NCI-H446 treated with DMSO at 0.1 percent for 48 hours (cell line): ENCODE data around the gene CCDC7.
"Not testable (repeated sequence)": the region's sequence is repeated elsewhere in the genome, so short reads cannot be mapped to it uniquely, and the experiment has no call there.

ENCODE experiments used
- DNase-seq: peaks from one replicate; lab custom pipeline; 2025; lab: John Stamatoyannopoulos, UW

The CCDC7 gene

GRCh38 chr10:32713560-32713959 lies 267.6 kb downstream of the CCDC7 start:
- no peak for DNase-seq

DNA sequence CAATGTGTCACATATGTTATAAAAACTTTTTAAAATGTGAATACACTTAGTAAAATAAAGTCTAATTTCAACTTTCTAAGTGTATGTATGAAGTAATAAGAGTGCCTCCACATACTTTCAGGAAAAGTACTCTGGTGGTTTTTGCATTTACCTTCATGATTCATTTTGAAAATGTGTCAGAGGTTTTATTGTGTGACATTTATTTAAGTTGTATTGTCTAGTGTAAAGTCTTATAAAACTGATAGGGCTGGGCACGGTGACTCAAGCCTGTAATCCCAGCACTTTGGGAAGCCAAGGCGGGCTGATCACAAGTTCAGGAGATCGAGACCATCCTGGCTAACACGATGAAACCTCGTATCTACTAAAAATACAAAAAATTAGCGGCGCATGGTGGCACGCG lies 285.6 kb downstream of the CCDC7 start:
- DNase-seq, result no peak

DNA sequence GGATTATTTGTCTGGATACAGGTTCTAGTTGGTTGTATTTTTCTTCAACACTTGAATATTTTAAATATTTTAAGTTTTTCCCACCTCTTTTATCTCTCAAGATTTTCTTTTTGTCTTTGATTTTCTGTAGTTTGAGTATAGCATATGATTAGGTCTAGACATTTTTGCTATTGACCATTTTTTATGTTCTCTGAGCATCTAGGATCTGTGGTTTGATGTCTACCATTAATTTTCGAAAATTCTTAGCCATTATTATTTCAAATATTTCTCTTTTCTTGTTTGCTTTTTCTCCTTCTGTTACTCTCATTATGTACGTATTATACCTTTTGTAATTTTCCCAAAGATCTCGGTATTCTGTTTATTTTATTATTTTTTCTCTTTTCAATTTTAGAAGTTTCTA lies 293.0 kb downstream of the CCDC7 start:
- DNase-seq, result no peak

DNA sequence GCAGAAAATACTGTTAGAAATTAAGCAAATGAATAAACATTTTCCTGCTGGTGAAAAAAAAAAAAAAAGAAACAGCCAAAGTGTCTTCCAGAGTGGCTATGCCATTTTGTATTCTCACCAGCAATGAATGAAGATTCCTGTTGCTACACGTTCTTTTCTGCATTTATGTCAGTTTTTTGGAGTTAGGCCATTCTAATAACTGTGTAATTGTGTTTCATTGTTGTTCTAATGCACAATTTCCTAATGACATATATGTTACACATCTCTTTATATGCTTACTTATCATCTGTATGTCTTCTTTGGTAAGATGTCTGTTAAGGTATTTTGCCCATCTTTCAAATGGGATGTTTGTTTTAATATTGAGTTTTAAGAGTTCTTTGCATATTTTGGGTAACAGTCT lies 298.4 kb downstream of the CCDC7 start:
- DNase-seq, result no peak

- no peak for DNase-seq
Measured at GRCh38 chr10:32746869-32747268, 300.9 kb downstream of the CCDC7 start.

DNA sequence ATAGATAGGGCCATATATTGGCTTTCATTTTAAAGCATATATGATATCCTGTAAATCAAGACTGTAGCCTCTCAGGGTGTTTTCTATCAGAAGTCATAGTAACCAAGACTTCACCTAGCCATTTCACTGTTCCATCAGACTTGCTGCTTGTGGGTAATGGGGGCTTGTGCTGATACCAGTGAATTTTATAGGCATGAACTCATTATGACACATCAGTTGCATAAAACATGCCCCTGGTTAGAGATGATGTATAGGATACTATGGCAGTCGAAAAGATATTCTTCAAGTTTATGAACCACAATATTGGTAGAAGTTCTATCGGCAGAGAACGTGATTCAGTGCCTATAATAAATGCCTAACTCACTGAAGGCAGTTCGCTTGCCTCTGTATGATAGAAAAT lies 305.6 kb downstream of the CCDC7 start:
- no peak for DNase-seq

- DNase-seq, result not testable (repeated sequence)
Measured at GRCh38 chr10:32754900-32755299, 309.0 kb downstream of the CCDC7 start.

DNA sequence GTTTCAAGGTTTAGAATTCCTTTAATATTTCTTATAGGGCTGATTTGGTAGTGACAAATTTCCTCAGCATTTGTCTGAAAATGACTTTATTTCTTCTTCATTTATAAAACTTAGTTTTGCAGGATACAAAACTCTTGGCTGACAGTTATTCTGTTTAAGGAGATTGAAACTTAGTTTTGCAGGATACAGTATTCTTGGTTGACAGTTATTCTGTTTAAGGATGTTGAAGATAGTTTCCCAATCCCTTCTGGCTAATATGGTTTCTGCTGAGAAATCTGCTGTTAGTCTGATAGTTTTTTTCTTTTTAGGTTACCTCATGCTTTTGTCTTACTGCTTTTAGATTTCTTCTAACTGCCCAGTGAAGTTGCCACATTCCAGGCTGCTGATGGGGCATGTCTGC lies 325.3 kb downstream of the CCDC7 start:
- no peak for DNase-seq

DNA sequence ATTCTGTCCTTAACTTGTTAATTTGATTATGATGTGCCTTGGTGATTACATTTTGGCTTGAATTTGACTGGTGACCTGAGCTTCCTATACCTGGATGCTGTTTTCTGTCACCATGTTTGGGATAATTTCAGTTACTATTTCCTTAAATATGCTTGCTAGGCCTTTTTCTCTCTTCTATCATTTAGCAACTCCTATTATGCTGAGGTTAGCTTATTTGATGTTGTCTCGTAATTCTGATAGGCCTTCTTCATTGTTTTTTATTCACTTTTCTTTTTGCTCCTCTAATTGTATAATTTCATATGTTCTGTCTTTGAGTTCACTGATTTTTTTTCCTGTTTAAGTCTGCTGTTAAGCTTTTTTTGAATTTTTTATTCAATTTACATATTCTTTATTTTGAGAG lies 327.2 kb downstream of the CCDC7 start:
- DNase-seq, result no peak

DNA sequence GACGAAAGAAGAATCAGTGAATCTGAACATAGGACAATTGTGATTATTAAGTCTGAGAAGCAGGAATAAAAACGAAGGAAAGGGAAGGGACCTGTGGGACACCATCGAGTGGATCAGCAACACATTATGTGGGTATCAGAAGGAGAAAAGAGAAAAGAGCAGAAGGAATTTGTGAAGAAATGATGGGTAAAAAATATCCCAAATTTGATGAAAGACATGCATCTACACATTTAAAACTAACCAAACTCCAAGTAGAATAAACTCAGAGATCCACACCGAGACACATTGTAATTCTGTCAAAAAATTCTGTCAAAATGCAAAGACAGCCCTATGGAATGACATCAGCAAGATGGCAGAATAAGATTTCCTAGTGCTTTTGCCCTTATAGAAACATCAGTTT lies 341.0 kb downstream of the CCDC7 start:
- DNase-seq, result no peak

- no peak for DNase-seq
Measured at GRCh38 chr10:32787690-32788284, 341.8 kb downstream of the CCDC7 start.

- DNase-seq, result no peak
Measured at GRCh38 chr10:32788359-32788758, 342.4 kb downstream of the CCDC7 start.

DNA sequence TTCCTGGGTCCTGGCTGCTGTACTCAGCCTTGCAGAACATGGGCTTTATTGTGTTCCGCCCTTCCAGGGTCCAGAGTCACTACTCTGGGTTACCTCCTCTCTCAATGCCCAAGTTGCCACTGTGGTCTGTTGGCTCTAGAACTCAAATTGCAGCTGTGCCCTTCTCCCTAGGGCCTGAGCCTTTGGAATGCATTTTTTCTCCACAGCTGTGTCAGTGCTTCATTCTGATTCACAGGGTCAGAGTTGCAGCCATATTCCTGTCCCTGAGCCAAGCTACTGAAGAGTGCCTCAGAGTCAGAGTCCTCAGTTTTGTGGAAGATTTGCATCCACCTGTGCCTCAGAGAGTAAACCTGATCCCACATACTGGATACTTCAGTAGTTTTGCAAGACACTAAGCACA lies 344.5 kb downstream of the CCDC7 start:
- no peak for DNase-seq

DNA sequence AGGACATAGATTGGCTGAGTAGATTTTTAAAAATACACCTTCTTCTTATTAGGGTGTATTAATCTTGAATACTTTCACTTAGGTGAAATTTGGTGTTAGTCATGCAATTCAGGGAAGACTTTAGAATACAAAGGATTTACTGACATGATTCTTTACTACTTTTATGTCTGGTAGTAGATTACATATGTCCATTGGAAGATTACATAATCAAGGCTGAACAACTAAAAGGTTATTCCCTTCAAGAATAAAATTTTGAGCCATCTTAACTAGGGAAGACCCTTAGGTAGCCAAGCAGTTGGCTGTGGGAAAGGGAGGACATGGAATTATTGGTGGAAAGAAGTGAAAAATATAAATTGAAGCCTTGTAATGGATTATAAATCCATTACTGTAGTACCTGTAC lies 347.1 kb downstream of the CCDC7 start:
- DNase-seq, result no peak

GRCh38 chr10:32795598-32796183 lies 349.8 kb downstream of the CCDC7 start:
- DNase-seq, result no peak

- DNase-seq, result not testable (repeated sequence)
Measured at GRCh38 chr10:32797393-32797792, 351.5 kb downstream of the CCDC7 start.

GRCh38 chr10:32846974-32847373 lies 401.0 kb downstream of the CCDC7 start:
- no peak for DNase-seq

DNA sequence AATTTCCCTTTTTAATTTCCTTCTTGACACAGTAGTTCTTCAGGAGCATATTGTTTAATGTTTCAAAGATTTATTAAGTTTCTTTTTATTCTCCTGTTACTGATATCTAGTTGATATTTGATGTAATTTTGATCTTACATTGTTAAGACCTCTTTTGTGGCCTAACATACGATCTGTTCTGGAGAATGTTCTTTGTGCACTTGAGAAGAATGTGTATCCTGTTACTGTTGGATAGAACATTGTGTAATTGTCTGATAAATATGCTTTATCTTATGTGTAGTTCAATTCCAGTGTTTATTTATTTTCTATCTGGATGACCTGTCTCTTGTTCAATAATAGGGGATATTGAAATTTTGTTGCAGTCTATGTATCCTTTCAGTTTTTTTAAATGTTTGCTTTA lies 405.4 kb downstream of the CCDC7 start:
- no peak for DNase-seq

GRCh38 chr10:32854435-32854834 lies 408.5 kb downstream of the CCDC7 start:
- DNase-seq, result no peak

DNA sequence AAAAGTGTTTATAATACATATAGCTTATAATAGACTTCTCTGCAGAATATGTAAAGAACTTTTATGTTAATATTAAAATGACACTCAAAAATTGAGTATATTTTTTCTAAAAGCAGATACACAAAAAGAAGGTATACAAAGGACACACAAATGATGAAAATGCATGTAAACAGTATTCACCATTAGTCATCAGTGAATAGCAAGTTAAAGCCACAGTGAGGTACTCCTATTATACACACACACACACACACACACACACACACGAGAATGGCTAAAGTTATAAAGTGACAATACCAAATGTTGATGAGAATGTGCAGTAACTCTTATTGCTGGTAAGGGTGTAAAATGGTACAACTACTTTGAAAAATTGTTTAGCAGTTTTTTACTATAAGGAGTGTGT lies 419.2 kb downstream of the CCDC7 start:
- DNase-seq, result no peak

GRCh38 chr10:32877915-32878314 lies 432.0 kb downstream of the CCDC7 start:
- no peak for DNase-seq

DNA sequence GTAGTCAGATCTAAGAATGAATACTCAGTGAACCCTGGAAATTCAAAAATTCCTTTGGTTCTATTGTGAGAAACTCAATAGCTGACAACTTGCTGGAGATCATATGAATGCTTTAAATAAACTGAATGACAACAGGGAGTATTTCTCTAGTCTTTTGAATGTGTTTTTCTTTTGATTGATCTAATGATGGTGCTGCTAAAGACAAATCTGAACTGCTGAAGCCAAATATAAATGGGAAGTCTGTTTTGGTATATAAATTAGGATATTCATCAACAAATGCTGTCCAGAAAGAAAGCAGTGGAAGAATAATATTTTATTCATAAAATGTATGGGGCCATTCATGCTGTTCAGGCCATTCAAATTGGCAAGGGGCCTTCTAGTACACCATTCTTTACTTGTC lies 432.7 kb downstream of the CCDC7 start:
- DNase-seq, result no peak

GRCh38 chr10:32882076-32882475 lies 436.1 kb downstream of the CCDC7 start:
- no peak for DNase-seq

DNA sequence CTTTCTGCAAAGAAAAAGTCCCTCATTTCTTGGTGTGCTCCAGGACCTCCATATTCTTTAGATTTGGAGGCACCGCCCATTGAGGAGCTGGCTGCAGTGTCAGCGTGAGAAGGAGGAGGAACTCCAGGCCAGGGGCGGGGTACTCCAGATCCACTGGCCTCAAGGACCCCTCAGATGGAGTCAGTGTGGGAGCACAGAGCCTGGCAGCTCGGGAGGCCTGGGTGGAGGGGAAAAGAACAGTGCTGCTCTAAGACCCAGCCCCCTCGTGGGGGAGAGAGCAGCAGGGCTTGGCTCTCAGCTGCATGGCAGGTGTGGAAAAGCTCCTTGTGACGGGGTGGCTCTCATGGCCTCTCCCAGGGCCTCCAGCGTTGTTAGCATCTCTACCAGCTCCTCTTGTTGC lies 441.5 kb downstream of the CCDC7 start:
- DNase-seq, result no peak
